GM19099 (cell line): ENCODE results near the gene CYFIP2.

Source experiments
- POLR2A ChIP-seq: IDR thresholded peaks from 3 replicates; pipeline ENCODE4 v1.6.1; 2011; ENCODE audit warnings: low read depth; ENCODE audit not compliant: insufficient read length; ENCODE audit errors: extremely low read depth

Gene CYFIP2

GRCh38 chr5:157350939-157351801 lies 85.2 kb downstream of the CYFIP2 start:
- no peak for TF ChIP-seq POLR2A

DNA sequence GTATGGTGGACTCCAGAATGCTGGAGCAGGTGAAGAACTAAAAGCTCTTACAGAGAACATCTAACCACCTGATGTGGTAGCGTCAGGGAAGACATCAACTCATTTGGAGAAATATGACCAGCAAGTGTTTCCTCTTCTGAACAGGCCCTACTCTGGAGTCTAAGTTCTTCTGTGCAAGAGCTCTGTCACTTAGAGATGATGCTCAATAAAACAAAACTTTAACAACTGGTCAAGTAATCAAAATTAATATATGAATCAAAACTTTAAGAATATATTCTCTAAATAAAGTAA lies 85.8 kb downstream of the CYFIP2 start:
- no peak for TF ChIP-seq POLR2A

DNA sequence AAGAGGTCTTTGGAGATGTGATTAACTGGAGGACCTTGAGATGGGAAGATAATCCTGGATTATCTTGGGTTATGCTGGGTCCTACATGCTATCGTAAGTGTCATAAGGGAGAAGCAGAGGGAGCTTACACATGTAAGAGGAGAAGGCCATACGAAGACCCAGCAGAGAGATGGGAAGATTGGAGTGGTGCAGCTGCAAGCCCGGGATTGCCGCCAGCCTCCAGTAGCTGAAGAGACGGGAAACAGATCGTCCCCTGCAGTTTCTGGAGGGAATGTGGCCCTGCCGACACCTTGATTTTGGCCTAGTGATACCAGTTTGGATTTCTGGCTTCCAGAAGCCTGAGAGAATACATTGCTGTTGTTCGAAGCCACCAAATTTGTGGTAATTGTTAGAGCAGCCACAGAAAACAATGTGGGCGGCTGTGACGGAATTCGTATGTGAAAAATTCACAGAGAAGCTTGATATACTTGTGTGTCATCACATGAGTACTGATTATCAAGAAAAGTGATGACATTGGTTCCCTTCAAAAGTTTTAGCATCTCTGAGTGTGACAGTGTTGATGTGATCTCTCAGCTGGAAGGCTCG lies 86.9 kb downstream of the CYFIP2 start:
- TF ChIP-seq POLR2A: no peak

GRCh38 chr5:157354800-157355199 lies 88.9 kb downstream of the CYFIP2 start:
- no peak for TF ChIP-seq POLR2A

DNA sequence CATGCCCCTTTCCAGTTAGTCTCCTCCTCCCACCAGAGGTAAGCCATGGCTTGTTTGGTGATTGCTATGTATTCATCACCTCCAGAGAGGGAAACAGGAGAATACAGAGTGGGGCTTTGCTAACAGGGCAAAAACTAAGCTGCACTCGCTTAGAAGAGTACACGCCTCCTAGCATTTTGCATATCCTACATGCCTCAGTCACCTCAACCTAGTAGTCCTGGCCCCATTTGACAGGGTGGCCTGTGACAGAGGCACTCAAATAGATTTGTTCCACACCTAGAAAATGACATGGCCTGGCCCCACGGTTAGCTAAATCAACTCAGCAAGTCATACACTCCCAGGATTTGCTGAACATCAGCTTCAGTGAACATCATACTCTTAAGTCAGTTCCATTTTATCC lies 90.7 kb downstream of the CYFIP2 start:
- TF ChIP-seq POLR2A: no peak

DNA sequence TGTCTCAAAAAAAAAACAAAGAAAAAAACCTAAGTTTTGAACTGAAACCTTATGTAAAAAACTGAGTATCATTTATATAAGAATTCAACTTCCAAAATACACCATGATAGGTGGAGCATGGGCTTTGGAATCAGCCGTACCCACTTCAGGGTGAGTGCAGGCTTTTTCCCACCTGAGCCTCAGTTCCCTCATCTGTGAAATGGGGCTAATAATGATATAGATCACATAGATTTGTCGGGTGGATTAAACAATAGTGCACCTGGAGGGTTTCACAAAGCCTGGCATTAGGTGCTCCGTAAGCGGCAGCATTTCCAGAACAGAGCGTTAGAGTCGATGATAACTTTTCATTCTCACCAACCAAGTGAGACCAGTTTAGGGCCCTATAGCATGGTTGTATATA lies 91.9 kb downstream of the CYFIP2 start:
- TF ChIP-seq POLR2A: no peak

GRCh38 chr5:157358871-157359270 lies 92.9 kb downstream of the CYFIP2 start:
- no peak for TF ChIP-seq POLR2A

DNA sequence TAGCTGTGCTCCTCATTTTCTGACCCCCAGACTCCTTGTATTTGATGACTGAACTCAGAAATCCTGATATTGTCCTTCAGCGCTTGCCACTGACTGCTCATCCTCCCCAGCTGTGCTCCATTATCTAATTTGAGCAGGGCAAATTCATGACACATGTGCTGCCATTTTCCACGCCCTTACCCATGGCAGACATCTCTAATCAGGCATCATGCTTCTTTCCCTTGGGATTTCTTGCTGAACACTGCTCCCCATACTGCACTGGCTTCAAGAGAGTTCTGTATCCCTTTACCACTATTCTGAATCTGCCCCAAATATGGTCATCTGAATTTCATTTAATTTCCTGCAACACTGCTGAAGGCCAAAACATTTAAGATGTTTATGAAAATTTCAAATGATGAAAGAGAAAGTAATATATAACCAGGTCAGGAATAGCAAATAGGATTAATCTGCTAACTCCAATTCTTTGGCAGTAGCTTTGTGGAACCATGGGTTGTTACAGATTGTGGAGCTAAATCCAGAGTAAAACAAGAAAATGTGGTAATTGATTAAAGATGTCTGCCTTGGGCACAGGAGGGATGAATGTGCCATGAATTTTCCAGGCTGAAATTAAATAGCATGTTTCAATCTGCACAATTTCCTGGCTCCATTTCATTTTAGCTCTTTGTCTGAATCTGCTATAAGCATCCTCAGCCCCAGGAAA lies 93.6 kb downstream of the CYFIP2 start:
- no peak for TF ChIP-seq POLR2A

DNA sequence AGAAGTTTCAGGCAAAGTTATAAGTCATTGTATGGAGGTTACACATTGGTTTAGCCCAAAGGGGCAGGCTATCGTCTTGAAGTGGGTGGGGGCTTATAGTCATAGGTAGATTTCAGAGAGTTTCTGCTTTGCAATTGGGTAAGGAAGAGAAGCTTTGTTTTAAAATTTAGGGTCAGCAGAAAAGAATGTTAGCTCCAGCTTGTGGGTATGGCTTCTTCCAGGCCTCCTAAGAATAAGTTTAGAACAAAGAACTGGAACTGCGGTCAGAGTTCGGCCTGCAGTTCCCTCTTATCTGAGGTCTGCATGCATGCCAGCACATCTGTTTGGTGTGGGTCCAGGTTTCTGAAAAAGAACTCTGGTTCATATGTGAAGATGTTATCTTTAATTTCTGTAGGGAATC lies 96.1 kb downstream of the CYFIP2 start:
- TF ChIP-seq POLR2A: no peak

GRCh38 chr5:157362502-157362901 lies 96.6 kb downstream of the CYFIP2 start:
- no peak for TF ChIP-seq POLR2A

DNA sequence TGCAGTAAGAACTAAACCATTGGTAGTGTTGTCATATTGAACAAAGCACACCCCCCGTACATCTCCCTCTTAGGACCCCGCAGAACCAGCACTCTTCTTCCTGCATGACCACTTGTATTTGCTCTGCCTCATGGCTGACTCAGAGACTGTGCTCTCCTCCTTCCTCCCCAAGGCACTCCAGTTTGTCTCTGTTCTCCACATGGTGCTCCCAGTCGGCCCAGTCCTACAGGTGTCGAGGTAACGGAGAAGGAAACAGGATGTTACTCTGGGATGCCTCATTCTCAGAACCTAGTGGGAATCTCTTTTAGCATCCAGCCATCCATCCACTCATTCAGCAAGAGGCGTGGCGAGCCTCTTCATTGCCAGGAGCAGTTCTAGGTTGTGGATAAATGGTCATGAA lies 97.1 kb downstream of the CYFIP2 start:
- TF ChIP-seq POLR2A: no peak

- TF ChIP-seq POLR2A: no peak
These were observed 99.8 kb downstream of the CYFIP2 start for GRCh38 chr5:157365732-157366131.

DNA sequence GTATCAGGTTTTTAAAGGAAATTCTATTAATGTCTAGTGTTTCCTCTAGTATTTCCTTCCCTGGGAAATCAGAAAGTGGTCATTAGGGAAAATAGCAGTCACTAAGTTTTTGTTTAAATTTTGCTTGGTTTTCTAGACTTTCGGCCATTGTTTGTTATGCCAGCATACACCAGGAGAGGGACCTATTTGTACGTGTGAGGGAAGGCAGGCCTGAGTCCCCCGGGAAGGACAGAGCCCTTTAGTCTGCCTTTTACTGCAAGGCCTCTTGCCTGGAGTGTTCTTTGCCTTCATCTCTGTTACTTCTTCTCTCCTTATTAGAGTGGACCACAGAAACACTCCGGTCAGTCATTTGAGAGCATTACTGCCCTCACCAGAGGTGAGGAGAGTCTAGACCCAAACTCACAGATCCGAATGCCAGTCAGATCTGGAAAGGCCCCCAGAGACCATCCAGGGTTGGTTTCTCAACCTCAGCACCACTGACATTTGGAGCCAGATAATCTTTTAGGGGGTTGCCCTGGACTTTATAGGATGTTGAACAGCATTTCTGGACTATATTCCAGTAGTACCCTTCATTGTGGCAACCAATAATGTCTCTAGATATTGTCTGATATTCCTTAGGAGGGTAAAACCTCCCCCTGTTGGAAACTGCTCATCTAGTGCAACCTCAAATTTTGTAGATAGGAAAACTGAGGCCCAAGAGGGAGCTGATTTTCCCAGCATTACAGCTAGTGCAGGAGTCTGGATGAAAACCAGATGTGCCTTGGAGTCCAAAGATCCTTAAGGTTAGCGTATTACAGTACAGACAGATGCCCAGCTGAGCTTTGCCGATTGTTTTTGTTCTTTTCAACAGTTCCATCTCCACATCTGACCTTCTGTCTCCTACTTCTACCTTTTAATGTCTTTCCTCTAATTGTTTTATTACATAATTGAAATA lies 101.1 kb downstream of the CYFIP2 start:
- TF ChIP-seq POLR2A: no peak

DNA sequence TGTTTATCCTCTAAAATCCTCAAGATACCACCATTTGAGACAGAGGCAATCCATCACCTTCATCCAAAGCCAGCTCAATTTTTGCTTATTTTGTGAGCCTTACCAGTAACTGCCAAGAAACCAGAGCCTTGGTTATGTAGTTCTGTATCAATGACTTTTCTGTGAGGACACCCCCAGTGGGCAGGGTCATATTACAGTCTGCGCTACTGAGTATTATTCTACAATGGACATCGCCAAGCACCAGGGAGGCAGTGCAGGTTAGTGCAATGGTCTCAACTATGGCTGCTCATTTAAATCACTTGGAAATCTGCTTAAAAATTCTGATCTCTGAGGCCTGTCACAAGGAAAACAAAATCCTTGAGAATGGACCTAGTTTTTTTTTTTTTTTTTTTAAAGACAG lies 103.6 kb downstream of the CYFIP2 start:
- TF ChIP-seq POLR2A: no peak

GRCh38 chr5:157370967-157371366 lies 105.0 kb downstream of the CYFIP2 start:
- no peak for TF ChIP-seq POLR2A
